NCI-H2029 treated with DMSO at 0.1 percent for 48 hours (cell line): Measurements from ENCODE around the gene GAD1.

Experiments used
- DNase-seq: peaks from one replicate; lab custom pipeline; 2025; lab: John Stamatoyannopoulos, UW

The GAD1 gene

GRCh38 chr2:170845343-170845742, 28.7 kb downstream of the GAD1 start:
- no peak for DNase-seq

DNA sequence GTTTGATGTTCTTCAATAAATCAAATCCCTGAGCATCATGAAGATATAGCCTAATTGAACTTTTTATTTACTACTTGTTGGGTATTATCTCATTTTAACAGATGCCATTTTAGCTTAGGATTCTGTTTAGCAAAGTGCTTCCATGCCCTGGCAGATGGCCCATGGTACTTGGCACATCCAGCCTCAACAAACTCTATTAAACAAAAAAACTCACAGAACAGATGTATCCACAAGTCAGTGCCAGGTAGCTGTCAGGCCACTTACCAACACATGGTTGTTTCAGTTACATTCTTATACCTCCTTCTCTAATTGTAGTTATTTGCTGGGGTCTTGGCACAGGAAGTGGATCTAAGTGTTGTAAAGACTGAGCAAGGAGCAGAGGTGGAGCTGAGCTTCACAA, 29.6 kb downstream of the GAD1 start:
- peak; percentile 3 for DNase-seq

DNA sequence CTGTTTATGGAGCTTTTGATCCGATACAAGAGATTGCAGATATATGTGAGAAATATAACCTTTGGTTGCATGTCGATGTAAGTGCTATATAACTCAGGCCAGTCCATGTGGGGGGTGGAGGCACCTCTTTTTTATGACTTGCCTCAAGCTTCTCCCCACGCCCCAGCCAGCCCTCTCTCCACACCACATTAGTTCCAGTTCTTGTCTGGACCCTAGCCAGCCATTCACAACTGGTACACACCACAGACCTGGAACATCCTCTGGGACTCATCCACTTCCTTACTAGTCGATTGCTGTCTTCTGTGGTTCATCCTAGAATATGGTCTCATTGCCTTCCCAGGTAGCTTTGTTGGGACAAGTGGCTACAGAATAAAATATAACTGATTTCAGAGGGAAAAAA, 31.0 kb downstream of the GAD1 start:
- DNase-seq: no peak

DNA sequence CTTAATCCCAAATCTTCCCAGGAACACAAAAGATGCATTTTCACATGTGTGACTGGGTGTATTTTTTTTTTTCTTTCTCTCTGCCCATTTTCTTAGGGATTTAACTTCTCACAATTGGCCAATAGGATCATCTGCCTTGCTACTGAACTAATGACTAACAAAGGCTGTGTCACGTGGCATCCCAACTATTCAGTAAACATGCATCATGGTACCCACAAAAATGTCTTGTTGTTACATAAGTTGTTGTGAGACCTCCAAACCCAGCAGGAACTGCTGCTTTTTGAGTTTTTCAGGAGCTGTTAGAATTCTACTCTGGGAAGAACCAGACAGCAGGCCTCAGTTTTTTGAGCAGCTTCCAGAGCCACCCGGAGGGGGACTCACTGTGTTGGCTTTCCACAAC, 31.9 kb downstream of the GAD1 start:
- DNase-seq: no peak

DNA sequence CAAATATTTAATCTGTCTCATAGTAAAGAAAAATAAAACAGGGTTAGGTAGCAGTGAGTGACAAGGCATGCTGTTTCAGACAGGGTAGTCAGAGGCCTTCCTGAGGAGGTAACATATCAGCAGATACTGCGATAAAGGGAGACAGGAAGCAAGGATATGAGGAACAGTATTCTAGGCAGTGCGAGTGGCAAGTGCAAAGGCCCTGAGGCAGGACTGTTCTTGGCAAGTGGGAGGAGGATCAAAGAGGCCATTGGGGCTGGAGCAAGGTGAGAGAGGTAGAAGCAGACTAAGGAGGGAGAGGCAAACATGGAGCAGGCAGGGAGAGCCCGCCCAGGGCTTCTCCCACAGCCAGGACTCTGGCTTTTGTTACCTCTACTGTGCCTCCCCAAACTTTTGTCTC, 33.6 kb downstream of the GAD1 start:
- DNase-seq: no peak

- DNase-seq: no peak
Observed at GRCh38 chr2:170851635-170852034, 34.9 kb downstream of the GAD1 start.

DNA sequence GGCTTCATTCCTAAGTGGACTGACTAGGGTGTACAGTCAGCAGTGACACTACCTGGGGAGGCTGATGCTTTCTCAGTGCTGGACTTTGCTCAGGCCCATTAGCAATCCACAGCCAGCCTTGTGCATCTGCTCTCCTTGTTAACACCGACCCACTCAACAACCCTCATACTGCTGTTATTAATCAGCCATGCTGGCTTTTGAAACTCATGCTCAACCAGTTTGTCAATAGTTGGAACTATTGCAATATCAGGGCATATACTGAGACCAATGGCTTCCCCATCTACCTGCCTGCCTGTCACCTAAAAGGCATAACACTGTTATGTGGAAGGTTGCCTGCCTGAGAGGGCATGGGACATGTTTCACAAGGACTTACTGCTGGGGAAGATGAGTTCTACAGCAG, 39.4 kb downstream of the GAD1 start:
- no peak for DNase-seq

DNA sequence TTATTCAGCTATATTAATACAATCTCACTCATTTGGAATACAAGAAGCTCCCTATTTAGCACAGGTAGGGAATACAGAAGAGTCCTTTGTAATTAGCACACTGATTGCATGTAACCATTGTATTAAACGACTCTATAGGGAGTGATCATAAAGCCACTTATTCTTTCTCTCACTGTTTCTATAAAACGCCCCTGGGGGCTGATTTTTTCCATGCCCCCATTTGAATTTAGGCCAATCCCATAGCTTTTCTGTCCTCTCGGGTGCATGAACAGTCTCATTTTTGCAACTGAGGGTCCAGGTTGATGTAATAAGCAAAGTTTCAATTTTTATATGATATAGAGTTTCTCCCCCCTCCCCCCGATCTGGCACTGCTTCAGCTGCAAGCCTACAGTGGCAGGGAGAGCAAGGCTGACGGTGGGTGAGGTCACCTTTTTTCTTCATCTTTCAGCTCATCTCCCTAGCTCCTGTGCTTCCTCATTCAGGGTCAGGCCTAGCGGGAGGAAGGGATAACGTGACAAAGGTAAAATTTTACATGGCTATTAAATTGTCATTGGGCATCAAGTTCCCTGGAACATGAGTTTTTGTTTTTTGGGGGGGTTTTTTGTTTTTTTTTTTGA, 45.7 kb downstream of the GAD1 start:
- DNase-seq: no peak

DNA sequence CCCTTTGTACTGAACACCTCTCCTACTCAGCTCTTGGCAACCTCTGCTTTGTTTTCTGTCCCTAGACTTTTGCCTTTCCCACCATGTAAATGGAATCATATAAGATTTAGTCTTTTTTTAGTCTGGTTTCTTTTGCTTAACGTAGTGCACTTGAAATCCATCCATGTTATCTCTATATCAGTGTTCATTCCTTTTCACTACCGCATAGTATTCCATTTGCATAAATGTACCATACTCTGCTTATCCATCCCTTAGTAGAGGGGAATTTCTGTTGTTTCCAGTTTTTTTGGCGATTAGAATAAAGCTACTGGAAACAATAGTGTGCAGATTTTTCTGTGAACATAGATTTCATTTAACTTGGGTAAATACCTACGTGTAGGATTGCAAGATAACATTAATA, 46.4 kb downstream of the GAD1 start:
- no peak for DNase-seq

GRCh38 chr2:170869036-170869435, 52.3 kb downstream of the GAD1 start:
- no peak for DNase-seq

DNA sequence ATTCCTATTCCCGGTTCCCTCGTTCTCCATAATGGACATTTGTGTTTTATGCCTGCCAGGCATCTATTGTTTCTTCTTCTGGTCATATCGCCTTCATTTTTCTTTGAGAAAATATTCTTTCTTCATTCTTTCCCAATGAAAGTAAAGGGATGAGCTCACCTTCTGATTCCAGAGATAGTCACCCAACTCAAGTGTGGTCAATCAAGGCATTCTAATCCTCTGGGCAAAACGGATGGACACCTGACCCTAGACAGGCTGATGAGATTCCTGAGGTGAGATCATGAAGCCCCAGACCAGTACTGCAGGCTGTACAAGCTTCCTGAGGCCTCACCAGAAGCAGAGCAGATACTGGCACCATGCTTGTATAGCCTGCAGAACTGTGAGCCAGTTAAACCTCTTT, 52.8 kb downstream of the GAD1 start:
- DNase-seq: no peak

DNA sequence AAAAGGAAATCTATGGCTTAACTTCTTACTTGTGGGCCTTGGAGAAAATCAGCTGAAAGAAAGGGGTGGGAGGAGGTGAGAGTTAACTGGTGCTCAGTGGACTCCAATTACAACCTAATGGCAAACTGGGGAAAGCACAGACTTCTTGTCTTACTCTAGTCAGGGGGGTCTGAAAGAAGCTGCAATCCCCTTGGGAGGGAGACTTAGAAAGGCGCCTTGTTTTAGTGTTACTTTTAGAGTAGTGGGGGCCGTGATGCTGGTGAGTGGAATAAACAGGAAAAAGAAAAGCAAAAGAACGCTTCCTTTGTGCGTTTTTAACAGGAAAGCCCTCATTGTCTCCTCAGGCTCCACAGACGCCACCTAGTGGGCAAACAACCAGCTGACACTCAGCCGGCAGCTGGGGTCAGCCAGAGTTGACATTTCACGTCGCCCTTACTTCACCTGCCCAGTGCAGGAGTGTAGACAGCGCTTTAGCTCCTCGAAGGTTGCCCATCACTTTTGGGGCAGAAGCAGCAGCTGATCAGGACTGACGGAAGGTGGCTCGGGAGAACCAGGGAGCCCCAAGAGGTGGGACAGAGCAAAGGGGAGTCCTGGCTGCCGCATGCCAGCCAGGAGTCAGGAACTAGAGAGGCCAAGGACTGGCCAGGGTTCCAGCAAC, 56.5 kb downstream of the GAD1 start:
- DNase-seq: peak; percentile 71

- no peak for DNase-seq
Observed at GRCh38 chr2:170878066-170878465, 61.4 kb downstream of the GAD1 start.

- no peak for DNase-seq
Observed at GRCh38 chr2:170878505-170878904, 61.8 kb downstream of the GAD1 start.

GRCh38 chr2:170881840-170882239, 65.2 kb downstream of the GAD1 start:
- DNase-seq: no peak

GRCh38 chr2:170882758-170883157, 66.1 kb downstream of the GAD1 start:
- DNase-seq: no peak

- no peak for DNase-seq
Observed at GRCh38 chr2:170883683-170884082, 67.0 kb downstream of the GAD1 start.

DNA sequence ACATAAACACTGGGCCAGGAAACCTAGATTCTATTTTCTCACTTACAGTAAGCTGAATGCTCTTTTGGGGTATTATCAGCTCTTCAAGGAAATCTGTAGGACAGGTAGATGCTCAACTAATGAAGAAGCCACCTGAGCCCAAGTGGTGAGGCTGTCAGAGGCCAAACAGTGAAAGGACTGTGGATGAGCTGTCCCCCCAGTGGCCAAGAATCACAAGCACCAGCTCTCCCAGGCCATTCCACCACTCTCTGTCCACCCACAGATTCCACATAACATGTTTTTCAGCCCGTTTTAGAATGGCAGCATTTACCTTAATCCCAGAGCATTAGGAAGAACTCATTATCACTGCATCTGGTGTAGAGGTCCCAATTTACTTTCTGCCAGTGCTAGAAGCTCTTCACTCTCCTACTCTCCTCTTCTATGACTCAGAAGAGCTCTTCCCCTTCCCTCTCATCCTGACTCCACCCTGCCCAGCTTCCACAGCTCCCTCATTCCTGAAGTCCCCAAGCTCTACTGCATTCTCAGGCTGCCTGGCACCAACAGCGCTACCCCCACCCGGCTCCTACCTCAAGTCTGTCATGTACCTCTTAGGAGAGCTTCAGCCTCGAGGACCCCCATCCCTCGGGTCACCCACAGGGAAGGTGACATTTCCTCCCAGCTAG, 68.6 kb downstream of the GAD1 start:
- DNase-seq: no peak

DNA sequence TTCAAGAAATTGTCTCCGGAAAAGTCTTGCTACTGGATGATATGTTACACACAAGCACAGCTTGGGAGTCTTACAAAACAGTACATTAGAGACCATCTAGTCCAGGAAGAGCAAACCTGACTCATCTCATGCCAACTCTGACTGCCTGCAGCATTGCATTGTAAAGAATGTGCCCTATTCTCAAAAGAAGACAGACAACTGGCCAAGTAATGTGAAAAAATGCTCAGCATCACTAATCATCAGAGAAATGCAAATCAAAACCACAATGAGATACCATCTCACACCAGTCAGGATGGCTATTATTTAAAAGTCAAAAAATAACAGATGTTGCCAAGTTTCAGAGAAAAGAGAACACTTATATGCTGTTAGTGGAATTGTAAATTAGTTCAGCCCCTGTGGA, 69.7 kb downstream of the GAD1 start:
- DNase-seq: no peak

GRCh38 chr2:170887496-170887895, 70.8 kb downstream of the GAD1 start:
- DNase-seq: no peak

GRCh38 chr2:170887896-170888295, 71.2 kb downstream of the GAD1 start:
- no peak for DNase-seq

- DNase-seq: no peak
Observed at GRCh38 chr2:170891893-170892292, 75.2 kb downstream of the GAD1 start.

DNA sequence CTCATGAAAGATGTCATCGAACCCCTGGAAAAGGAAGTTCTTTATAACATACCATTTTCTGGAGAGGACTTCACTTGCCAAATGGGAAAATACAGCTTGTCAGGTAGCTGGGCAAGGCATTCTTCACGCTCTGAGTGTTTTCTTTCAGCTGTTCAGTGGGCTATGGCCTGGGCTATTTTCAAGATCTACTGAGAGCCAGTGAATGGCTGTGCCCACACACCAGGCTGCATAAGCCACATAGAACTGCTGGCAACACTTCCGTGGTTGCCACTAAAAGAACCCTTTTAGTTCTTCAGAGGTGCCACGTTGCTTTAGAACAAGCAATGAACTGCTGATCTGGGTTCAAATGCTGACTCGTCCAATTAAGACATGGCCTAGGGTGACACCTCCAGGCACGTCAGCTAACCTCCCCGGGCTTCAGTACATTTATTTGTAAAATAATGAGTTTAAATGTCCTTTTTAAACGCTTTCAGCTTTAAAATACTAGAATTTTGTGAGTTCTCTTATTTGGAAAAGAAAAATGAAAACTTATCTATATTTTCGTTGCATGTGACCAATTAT, 75.8 kb downstream of the GAD1 start:
- no peak for DNase-seq
